Peyer's patch (tissue), 4 donors: ENCODE measurements around the gene DIS3L2. TPM values are rescaled to one million over a fixed set of nuclear protein-coding genes. Genes with fewer than 3 reads are reported as not detected.

Experiments
- DNase-seq, 3 donors: peaks; one replicate each; pipeline ENCODE4 v3.0.0-alpha.2; 2017 to 2019
- H3K27ac ChIP-seq, 4 donors: fragments of 200-600 bp; sonication (generic); one replicate each; pipeline ENCODE4 v1.5.1; 2016 to 2019
- H3K27me3 ChIP-seq, 2 donors: fragments of 200-600 bp; sonication (generic); one replicate each; pipeline ENCODE4 v1.5.1; 2019
- H3K36me3 ChIP-seq, 3 donors: fragments of 200-600 bp; sonication (generic); one replicate each; pipeline ENCODE4 v1.5.1; 2016 to 2019
- H3K4me1 ChIP-seq, 4 donors: fragments of 200-600 bp; sonication (generic); one replicate each; pipeline ENCODE4 v1.5.1; 2016 to 2019
- H3K4me3 ChIP-seq, 4 donors: fragments of 200-600 bp; sonication (generic); 1 replicate in 3 of 4; 2 replicates in 1 of 4; pipeline ENCODE4 v1.5.1; 2016 to 2019; ENCODE audit warnings: mild to moderate bottlenecking in 1 of 4
- H3K9me3 ChIP-seq, 4 donors: fragments of 200-600 bp; sonication (generic); one replicate each; pipeline ENCODE4 v1.5.1; 2016 to 2019; ENCODE audit warnings: mild to moderate bottlenecking in 1 of 4
- POLR2A ChIP-seq, 2 donors: fragments of 450-650 bp; IDR thresholded peaks; one replicate each; pipeline ENCODE4 v1.5.1; 2017; ENCODE audit warnings: antibody characterized with exemption in 2 of 2, mild to moderate bottlenecking in 2 of 2, moderate library complexity in 2 of 2
- total RNA-seq, 4 donors: library from RNA; depleted of rRNA; stranded (reverse); fragments of >200 nt; gene quantifications; one replicate each; pipeline ENCODE4 v1.1.0, GENCODE V29; 2016
- TF ChIP-seq, protein P1 (sequence below), 6 experiments: fragments of 450-650 bp in 4 of 6; fragments of 200-600 bp in 2 of 6; sonication (generic) in 1 of 6; IDR thresholded peaks; one replicate each; pipeline ENCODE4 v1.5.1; 2017 to 2019; ENCODE audit warnings: antibody characterized with exemption in 6 of 6, mild to moderate bottlenecking in 3 of 6, moderate library complexity in 1 of 6

DIS3L2 gene
- total RNA-seq, 4 donors from 2014 or later = 26.4 to 147 (median 58.3) TPM

DNA sequence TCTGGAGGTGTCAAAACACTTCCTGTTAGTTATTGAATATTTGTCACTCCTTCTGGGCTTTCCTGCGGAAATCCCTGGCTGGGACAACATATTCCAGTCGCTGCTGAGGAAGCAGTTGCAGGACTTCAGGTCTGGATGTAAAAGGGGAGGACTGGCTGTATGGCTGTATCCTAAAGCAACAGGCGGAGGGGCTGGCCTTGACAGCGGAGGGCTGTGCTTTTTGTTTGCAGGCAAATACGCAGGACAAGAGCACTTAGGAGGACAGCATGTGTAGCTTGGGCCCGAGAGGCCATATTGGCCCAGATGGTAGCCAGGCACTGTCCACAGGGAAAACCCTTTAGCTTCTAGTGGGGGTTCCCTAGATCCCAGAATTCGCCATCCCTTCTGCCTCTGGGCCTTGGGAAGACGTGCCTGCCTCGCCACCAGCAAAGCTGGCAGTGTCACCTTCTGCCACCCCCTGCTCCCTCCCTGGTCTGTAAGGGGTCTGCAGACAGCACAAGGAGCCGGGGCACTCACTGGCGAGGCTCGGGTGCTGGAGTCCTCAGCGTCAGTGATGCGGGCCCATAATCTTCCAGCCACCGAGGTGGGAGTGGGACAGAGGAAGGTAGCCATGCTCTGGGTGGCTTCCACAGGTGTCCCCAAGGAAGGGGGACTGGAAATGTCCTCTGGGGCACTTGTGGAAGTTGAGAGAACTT is 42.0 kb upstream of the DIS3L2 start:
- TF ChIP-seq, protein P1, sequence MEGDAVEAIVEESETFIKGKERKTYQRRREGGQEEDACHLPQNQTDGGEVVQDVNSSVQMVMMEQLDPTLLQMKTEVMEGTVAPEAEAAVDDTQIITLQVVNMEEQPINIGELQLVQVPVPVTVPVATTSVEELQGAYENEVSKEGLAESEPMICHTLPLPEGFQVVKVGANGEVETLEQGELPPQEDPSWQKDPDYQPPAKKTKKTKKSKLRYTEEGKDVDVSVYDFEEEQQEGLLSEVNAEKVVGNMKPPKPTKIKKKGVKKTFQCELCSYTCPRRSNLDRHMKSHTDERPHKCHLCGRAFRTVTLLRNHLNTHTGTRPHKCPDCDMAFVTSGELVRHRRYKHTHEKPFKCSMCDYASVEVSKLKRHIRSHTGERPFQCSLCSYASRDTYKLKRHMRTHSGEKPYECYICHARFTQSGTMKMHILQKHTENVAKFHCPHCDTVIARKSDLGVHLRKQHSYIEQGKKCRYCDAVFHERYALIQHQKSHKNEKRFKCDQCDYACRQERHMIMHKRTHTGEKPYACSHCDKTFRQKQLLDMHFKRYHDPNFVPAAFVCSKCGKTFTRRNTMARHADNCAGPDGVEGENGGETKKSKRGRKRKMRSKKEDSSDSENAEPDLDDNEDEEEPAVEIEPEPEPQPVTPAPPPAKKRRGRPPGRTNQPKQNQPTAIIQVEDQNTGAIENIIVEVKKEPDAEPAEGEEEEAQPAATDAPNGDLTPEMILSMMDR (IDR thresholded peaks at IDR 0.05) = no peak
- no peak for TF ChIP-seq POLR2A (IDR thresholded peaks at IDR 0.05)
- Histone ChIP-seq H3K27ac (no peak overlapping the region), H3K4me1 (no peaks in the 10 kb centered on the region), H3K4me3 (no peak overlapping the region), H3K27me3 (peaks cover 0 to 8% of the 10 kb centered on the region in 2 donors), H3K9me3 (no peaks in the 10 kb centered on the region), H3K36me3 (no peaks in the 10 kb centered on the region)
- DNase-seq = peak in 1 of 3 donors; percentile 25

DNA sequence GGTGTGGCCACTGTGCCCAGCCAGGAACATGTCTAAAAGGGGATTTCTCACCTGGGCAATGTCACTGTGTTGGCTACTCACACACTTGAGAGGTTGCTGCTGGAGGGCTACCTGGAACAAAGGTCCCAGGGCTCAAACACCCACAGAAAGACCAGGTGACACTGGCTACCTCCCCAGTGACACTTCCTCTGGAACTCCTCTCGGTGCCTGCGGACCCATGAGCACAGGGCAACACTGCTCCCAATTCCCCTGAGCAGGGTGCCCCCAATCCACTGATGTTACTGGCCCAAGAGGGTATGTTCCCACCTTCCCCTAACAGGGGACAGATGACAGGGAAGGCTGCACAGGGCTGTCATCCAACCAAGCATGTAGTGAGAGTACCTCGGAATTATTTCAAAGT is 41.1 kb upstream of the DIS3L2 start:
- H3K27me3 ChIP-seq = peaks cover 0 to 14% of the 10 kb centered on the region in 2 donors
- TF ChIP-seq, protein P1 (IDR thresholded peaks at IDR 0.05) = no peak
- no peak for TF ChIP-seq POLR2A (IDR thresholded peaks at IDR 0.05)

DNA sequence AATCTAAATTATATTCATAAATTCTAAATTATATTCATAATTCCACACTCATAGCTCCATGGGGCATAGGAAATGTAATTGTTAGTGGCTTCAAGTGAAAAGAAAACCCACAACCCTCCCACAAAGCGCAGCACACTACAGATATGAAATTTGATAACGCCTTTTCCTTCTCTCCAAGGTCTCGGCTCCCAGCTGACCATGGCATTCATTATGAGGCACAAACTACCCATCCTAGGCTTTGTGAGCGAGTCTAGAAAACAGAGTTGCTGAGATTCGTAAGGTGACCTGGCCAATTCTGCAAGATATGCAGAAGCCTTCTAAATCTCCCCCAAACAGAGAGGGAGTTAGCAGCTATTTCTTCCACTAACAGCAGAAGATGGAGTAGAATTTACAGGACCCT is 40.7 kb upstream of the DIS3L2 start:
- Histone ChIP-seq H3K4me1 (peaks cover 3 to 11% (median 9%) of the 10 kb centered on the region in 4 donors), H3K4me3 (no peak overlapping the region), H3K36me3 (no peaks in the 10 kb centered on the region), H3K9me3 (no peaks in the 10 kb centered on the region), H3K27ac (no peak overlapping the region), H3K27me3 (peaks cover 0 to 18% of the 10 kb centered on the region in 2 donors)
- DNase-seq = no peak
- TF ChIP-seq, protein P1 (IDR thresholded peaks at IDR 0.05) = no peak
- no peak for TF ChIP-seq POLR2A (IDR thresholded peaks at IDR 0.05)

More for the DNA sequence above, 41.1 kb upstream of the DIS3L2 start:
- DNase-seq = peak in 1 of 3 donors; percentile 25
- Histone ChIP-seq H3K9me3 (no peaks in the 10 kb centered on the region), H3K27ac (no peak overlapping the region), H3K36me3 (no peaks in the 10 kb centered on the region), H3K4me1 (peaks cover under 1 to 6% (median 5%) of the 10 kb centered on the region in 4 donors), H3K4me3 (no peak overlapping the region)

- Histone ChIP-seq H3K9me3 (no peaks in the 10 kb centered on the region), H3K27me3 (peaks cover 0 to 25% of the 10 kb centered on the region in 2 donors), H3K4me1 (peaks cover 3 to 25% (median 20%) of the 10 kb centered on the region in 4 donors), H3K4me3 (no peak overlapping the region), H3K27ac (no peak overlapping the region), H3K36me3 (no peaks in the 10 kb centered on the region)
- DNase-seq = peak in 1 of 3 donors; percentile 19
- TF ChIP-seq POLR2A (IDR thresholded peaks at IDR 0.05) = no peak
- TF ChIP-seq, protein P1 (IDR thresholded peaks at IDR 0.05) = no peak
These were observed 39.1 kb upstream of the DIS3L2 start for GRCh38 chr2:231922311-231923009.

- Histone ChIP-seq H3K9me3 (no peaks in the 10 kb centered on the region), H3K4me1 (peaks cover 3 to 25% (median 20%) of the 10 kb centered on the region in 4 donors), H3K4me3 (no peak overlapping the region), H3K27me3 (peaks cover 0 to 25% of the 10 kb centered on the region in 2 donors), H3K36me3 (no peaks in the 10 kb centered on the region), H3K27ac (no peak overlapping the region)
- peak in 1 of 3 donors; percentile 23 for DNase-seq
- no peak for TF ChIP-seq POLR2A (IDR thresholded peaks at IDR 0.05)
- TF ChIP-seq, protein P1 (IDR thresholded peaks at IDR 0.05) = no peak
These were observed 38.5 kb upstream of the DIS3L2 start for GRCh38 chr2:231923010-231923344.
